GM10847 (cell line): ENCODE results near the gene MCC.

ENCODE experiments used
- POLR2A ChIP-seq: IDR thresholded peaks from 2 replicates; pipeline ENCODE4 v1.6.1; 2011; ENCODE audit not compliant: insufficient read length; ENCODE audit errors: extremely low read depth

Gene MCC

GRCh38 chr5:113361701-113362100 is 126.6 kb downstream of the MCC start:
- no peak for TF ChIP-seq POLR2A

GRCh38 chr5:113359419-113359818 is 128.8 kb downstream of the MCC start:
- TF ChIP-seq POLR2A = no peak

DNA sequence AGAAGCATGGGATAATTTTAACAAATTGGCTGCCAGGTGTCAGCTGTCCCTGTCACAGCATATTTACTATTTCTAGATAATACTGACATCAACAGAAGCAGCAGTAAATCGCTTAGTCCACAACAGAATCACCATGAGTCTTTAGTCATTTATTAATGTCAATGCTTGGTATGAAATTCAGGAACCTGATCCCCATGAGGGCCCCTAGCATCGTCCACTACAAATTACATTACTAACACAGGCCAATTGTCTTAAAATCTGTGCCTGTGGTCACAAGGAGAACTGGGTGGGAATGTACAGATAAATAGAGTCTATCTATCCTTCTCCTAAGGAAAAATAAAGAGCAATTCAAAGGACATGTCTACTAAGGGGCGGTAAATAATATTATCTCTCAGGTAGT is 129.6 kb downstream of the MCC start:
- no peak for TF ChIP-seq POLR2A

GRCh38 chr5:113357696-113358476 is 130.4 kb downstream of the MCC start:
- no peak for TF ChIP-seq POLR2A

DNA sequence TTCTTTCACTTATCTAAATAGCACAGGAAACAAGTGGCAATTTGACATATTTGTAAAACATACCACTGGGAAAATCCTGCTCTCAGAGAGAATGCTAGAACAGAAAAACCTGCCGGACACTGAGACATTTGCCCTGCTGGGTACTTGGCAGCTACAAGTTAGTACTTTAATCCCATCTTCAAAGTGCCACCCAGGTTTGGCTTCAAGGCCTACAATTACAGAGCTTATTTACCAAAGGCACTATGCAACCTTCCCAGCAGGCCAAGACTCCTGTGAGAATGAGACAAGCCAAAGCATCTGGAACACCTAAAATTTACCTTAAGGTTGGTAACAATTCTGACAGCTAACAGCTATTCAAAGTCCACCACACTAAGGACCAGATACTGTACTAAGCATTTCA is 131.8 kb downstream of the MCC start:
- TF ChIP-seq POLR2A = no peak

DNA sequence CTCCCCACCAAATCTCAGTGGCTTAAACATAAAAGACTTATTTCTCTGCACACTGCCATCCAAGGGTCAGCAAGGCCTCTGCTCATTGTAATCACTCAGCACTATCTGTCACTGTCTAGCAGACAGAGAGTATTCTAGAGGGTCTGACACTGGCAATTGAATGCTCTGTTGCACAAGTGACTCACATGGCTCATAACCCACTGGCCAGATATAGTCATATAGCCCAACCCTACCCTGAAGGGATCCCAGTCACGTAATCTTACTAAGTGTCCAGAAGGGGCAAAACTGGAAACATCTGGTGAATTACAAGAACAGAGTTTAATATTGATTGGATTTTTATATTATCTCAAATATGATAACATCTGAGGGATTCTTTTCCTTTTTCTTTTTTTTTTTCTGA is 134.2 kb downstream of the MCC start:
- TF ChIP-seq POLR2A = no peak

DNA sequence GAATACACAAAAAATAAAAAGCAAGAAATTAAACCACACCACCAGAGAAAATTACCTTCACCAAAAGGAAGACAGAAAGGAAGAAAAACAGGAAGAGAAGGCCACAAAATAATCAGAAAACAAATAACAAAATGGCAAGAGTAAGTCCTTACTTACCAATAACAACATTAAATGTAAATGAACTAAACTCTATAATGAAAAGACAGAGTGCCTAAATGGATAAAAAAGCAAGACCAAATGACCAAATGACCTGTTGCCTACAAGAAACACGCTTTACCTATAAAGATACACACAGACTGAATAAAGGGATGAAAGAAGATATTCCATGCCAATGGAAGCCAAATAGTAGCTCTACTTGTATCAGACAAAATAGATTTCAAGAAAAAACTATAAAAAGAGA is 140.7 kb downstream of the MCC start:
- no peak for TF ChIP-seq POLR2A

DNA sequence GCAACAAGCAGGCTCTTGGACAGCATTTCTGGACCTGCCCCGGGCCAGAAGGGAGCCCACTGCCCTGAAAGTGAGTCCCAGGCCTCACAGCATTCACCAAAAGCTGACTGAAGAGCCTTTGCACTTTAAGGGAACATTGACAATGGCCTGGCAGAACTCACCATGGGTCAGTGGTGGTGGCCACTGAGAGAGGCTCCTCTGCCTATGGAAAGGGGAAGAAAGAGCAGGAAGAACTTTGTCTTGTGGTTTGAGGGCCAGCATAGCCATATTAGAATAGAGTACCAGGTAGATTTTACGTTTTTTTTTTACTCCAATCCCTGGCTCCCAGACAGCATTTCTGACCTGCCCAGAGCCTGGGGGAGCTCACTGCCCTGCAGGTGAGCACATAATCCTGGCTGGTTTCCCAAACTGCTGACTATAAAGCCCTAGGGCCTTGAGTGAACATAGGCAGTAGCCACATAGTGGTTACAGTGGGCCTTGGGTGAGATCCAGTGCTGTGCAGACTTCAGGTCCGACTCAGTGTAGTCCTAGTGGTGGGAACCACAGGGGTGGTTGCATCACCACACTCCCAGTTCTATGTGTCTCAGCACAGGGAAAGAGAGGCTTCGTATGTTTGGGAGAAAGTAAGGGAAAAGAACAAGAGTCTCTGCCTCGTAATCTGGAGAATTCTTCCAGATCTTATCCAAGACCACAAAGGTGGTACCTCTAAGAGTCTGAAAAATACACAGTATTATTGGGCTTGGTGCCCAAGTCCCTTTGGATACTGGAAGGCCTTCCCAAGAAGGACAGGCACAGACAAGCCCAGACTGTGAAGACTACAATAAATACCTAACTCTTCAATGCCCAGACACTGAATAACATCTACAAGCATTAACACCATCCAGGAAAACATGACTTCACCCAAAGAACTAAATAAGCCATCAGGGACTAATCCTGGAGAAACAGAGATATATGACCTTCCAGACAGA is 143.0 kb downstream of the MCC start:
- no peak for TF ChIP-seq POLR2A

GRCh38 chr5:113343343-113343742 is 144.9 kb downstream of the MCC start:
- TF ChIP-seq POLR2A = no peak

DNA sequence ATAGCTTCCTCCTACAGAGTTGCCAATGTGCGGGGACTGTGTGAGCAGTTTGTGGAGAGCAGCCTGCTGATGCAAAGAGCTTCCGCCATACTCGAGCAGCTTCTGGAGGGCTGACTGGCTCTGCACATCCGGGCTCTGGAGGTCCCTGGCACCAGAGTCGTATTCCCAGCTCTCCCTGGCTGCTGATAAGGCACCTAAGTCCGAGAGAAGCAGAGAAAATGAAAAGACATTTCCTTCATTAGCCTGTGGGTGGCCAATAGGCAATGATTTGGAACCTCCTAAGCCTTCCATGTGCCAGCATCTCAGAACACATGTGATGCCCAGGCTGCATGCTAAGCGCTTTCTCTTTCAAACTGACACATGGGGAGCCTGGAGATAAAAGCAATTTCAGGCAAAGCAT is 147.7 kb downstream of the MCC start:
- TF ChIP-seq POLR2A = no peak

DNA sequence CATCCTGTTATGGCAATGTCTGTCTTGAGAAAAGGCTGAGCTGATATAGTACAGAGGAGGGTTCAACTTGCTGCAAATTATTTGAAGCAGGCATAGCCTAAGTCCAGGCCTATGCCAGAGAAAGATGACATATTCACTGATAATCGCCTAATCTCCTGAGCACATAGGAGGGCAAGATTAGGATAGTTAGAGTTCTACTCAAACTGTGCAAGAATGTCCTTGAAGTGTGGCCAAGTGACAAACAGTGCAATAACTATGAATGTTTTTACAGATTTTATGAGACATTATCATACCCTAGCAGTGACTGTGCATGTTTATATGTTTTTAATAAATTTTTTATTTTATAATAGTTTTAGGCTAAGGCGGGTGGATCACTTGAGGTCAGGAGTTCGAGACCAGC is 149.6 kb downstream of the MCC start:
- no peak for TF ChIP-seq POLR2A

GRCh38 chr5:113337515-113338415 is 150.5 kb downstream of the MCC start:
- no peak for TF ChIP-seq POLR2A

DNA sequence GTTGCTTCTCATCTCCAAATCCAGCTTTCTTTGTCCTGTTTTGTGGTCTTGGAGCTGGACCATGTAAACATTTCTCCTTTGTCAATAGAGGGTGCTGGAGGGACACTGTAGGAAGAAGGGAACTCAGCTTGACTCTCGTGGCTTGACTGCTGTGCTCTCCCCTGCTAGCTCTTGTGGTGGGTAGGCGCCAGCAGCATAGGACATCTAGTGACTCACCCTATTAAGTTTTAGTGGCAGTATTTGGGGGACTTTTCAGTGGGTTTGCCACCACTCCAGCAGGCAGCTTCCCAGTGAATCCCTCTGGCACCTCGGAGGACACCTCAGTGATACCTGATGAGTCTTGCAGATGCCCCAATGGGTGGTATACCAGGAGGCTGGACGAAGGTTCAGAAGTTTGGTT is 151.3 kb downstream of the MCC start:
- no peak for TF ChIP-seq POLR2A

DNA sequence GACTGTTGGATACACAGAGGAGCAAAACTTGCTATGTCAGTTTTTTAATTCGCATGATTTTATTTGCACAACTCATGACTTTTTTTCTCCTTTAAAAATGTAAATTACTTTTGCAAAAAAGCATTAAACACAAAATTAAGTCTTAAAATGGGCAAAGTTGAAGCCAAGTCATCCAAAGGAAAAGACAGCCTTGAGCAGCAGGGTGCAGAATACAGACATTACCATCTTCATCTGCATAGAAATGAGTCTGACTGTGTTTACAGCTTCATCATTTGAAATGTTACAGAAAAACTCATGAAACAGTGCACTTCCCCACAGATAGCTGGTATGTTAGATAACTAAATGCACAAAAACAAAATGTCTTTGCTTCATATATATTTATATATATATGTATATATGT is 154.8 kb downstream of the MCC start:
- no peak for TF ChIP-seq POLR2A

GRCh38 chr5:113331209-113331551 is 157.1 kb downstream of the MCC start:
- no peak for TF ChIP-seq POLR2A
